ENCODE data around the gene MYO15B.

The MYO15B gene

GRCh38 chr17:75565618-75566017 is 22.0 kb upstream of the MYO15B start:
- no peak overlapping the region for H3K4me3 ChIP-seq (replicated peaks; ENCODE audit: low read depth, low read length)
- TF ChIP-seq CTCF (IDR thresholded peaks at IDR 0.05; ENCODE audit: low read depth, low read length, missing control alignments) = no peak
- DNase-seq (ENCODE audit: extremely low read depth, low read depth) = no peak

- H3K4me3 ChIP-seq (replicated peaks; ENCODE audit: low read depth, low read length) = no peak overlapping the region
- no peak for TF ChIP-seq CTCF (IDR thresholded peaks at IDR 0.05; ENCODE audit: low read depth, low read length, missing control alignments)
- no peak for DNase-seq (ENCODE audit: extremely low read depth, low read depth)
Measured at GRCh38 chr17:75566416-75566815, 21.2 kb upstream of the MYO15B start.

GRCh38 chr17:75566834-75567233 is 20.8 kb upstream of the MYO15B start:
- no peak for TF ChIP-seq CTCF (IDR thresholded peaks at IDR 0.05; ENCODE audit: low read depth, low read length, missing control alignments)
- H3K4me3 ChIP-seq (replicated peaks; ENCODE audit: low read depth, low read length) = no peak overlapping the region
- no peak for DNase-seq (ENCODE audit: extremely low read depth, low read depth)

- DNase-seq (ENCODE audit: extremely low read depth, low read depth) = no peak
- H3K4me3 ChIP-seq (replicated peaks; ENCODE audit: low read depth, low read length) = no peak overlapping the region
- no peak for TF ChIP-seq CTCF (IDR thresholded peaks at IDR 0.05; ENCODE audit: low read depth, low read length, missing control alignments)
Measured at GRCh38 chr17:75568412-75569255, 19.0 kb upstream of the MYO15B start.

- DNase-seq (ENCODE audit: extremely low read depth, low read depth) = no peak
- TF ChIP-seq CTCF (IDR thresholded peaks at IDR 0.05; ENCODE audit: low read depth, low read length, missing control alignments) = no peak
- H3K4me3 ChIP-seq (replicated peaks; ENCODE audit: low read depth, low read length) = no peak overlapping the region
Measured at GRCh38 chr17:75570034-75570676, 17.4 kb upstream of the MYO15B start.

- no peak for TF ChIP-seq CTCF (IDR thresholded peaks at IDR 0.05; ENCODE audit: low read depth, low read length, missing control alignments)
- no peak for DNase-seq (ENCODE audit: extremely low read depth, low read depth)
- H3K4me3 ChIP-seq (replicated peaks; ENCODE audit: low read depth, low read length) = no peak overlapping the region
Measured at GRCh38 chr17:75570772-75571171, 16.8 kb upstream of the MYO15B start.
